MCF 10A (cell line): ENCODE measurements around the gene HSD3B2. TPM values are rescaled to one million over a fixed set of nuclear protein-coding genes. Genes with fewer than 3 reads are reported as not detected.

ENCODE experiments used
- BruUV-seq: library from RNA; stranded (reverse); fragments of 400-500 nt; replicated peaks from 2 replicates; lab custom pipeline; 2021; lab: Mats Ljungman, UMichigan
- CTCF ChIA-PET: fragments of 300-600 bp; sonication (Branson Sonifier 250); formaldehyde crosslinking; extraction: SDS; loops from one replicate; lab custom pipeline; 2021; ENCODE audit warnings: antibody characterized with exemption, inconsistent platforms; lab: Yijun Ruan, JAX
- POLR2A ChIA-PET: fragments of 300-600, 350-650 bp; sonication (Branson Sonifier 250); formaldehyde crosslinking; extraction: SDS; loops from one replicate; lab custom pipeline; 2020; ENCODE audit warnings: antibody characterized with exemption, inconsistent platforms; lab: Yijun Ruan, JAX
- DNase-seq: peaks from one replicate; pipeline ENCODE4 v3.0.0-alpha.2; 2018; ENCODE audit not compliant: unreplicated experiment
- H3K27ac Mint-ChIP-seq: one replicate; pipeline ENCODE4 v1.8.0; 2022; ENCODE audit warnings: mild to moderate bottlenecking, low read depth, mixed read lengths; ENCODE audit not compliant: unreplicated experiment
- H3K27me3 Mint-ChIP-seq: one replicate; pipeline ENCODE4 v1.8.0; 2022; ENCODE audit warnings: mixed read lengths; ENCODE audit not compliant: insufficient read depth, unreplicated experiment
- H3K36me3 Mint-ChIP-seq: one replicate; pipeline ENCODE4 v1.8.0; 2022; ENCODE audit warnings: mild to moderate bottlenecking, moderate library complexity, mixed read lengths; ENCODE audit not compliant: insufficient read depth, unreplicated experiment
- H3K4me1 Mint-ChIP-seq: one replicate; pipeline ENCODE4 v1.8.0; 2022; ENCODE audit warnings: mixed read lengths; ENCODE audit not compliant: insufficient read depth, unreplicated experiment
- H3K4me3 Mint-ChIP-seq: one replicate; pipeline ENCODE4 v1.8.0; 2022; ENCODE audit warnings: mild to moderate bottlenecking, moderate library complexity, mixed read lengths; ENCODE audit not compliant: unreplicated experiment
- H3K9me3 Mint-ChIP-seq: one replicate; pipeline ENCODE4 v1.8.0; 2022; ENCODE audit warnings: mixed read lengths; ENCODE audit not compliant: unreplicated experiment
- intact Hi-C: fragments of 100-400 bp; cut with micrococcal nuclease; formaldehyde crosslinking; loops from 2 replicates; pipeline ENCODE4 v1.14.1; 2022
- total RNA-seq: library from RNA; stranded (reverse); gene quantifications from 2 replicates; pipeline ENCODE4 v1.2.3, GENCODE V29; 2022
- TF ChIP-seq, protein P1 (sequence below): fragments of 200-600 bp; IDR thresholded peaks from one replicate; pipeline ENCODE4 v1.8.0; 2022; ENCODE audit warnings: antibody characterized with exemption, mild to moderate bottlenecking; ENCODE audit not compliant: unreplicated experiment

Gene HSD3B2
- total RNA-seq, 1 experiment from 2014 or later, result not detected

DNA sequence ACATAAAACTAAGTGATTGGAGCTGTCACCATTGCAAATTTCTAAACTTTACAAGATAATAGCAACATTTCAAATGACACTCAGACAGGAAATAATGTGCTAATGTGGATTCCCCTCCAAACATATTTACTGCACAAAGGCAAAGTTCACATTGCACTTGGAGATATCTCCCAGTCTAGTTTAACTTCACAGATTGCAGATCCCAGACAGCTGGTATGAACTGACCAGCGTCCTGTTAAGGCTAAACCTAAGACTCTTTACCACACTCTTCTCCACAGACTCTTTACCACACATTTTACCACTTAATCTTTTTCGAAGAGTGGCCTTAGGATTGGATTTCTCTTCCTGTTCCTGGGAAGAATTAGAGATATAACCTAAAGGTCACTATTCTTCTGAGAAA, 51.5 kb downstream of the HSD3B2 start:
- intact Hi-C loops, result no loop called here
- H3K27ac Mint-ChIP-seq, result no peak overlapping the region
- no peak for DNase-seq
- no TSS peak for BruUV-seq
- H3K4me3 Mint-ChIP-seq, result no peak overlapping the region
- CTCF ChIA-PET, result interaction anchor here (0.8 to 2.5 kb wide), 2 partner anchors 9 to 20 kb away, joined by 4 to 15 read pairs; no protein-coding TSS in a partner anchor
- POLR2A ChIA-PET, result interaction anchor here (0.9 to 1.0 kb wide), 2 partner anchors 18 to 28 kb away, joined by 3 read pairs; no protein-coding TSS in a partner anchor
- no peaks in the 10 kb centered on the region for H3K9me3 Mint-ChIP-seq
- H3K27me3 Mint-ChIP-seq, result peaks cover 12% of the 10 kb centered on the region
- TF ChIP-seq, protein P1, sequence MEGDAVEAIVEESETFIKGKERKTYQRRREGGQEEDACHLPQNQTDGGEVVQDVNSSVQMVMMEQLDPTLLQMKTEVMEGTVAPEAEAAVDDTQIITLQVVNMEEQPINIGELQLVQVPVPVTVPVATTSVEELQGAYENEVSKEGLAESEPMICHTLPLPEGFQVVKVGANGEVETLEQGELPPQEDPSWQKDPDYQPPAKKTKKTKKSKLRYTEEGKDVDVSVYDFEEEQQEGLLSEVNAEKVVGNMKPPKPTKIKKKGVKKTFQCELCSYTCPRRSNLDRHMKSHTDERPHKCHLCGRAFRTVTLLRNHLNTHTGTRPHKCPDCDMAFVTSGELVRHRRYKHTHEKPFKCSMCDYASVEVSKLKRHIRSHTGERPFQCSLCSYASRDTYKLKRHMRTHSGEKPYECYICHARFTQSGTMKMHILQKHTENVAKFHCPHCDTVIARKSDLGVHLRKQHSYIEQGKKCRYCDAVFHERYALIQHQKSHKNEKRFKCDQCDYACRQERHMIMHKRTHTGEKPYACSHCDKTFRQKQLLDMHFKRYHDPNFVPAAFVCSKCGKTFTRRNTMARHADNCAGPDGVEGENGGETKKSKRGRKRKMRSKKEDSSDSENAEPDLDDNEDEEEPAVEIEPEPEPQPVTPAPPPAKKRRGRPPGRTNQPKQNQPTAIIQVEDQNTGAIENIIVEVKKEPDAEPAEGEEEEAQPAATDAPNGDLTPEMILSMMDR, result no peak
- H3K4me1 Mint-ChIP-seq, result peaks cover 21% of the 10 kb centered on the region
- no peaks in the 10 kb centered on the region for H3K36me3 Mint-ChIP-seq

DNA sequence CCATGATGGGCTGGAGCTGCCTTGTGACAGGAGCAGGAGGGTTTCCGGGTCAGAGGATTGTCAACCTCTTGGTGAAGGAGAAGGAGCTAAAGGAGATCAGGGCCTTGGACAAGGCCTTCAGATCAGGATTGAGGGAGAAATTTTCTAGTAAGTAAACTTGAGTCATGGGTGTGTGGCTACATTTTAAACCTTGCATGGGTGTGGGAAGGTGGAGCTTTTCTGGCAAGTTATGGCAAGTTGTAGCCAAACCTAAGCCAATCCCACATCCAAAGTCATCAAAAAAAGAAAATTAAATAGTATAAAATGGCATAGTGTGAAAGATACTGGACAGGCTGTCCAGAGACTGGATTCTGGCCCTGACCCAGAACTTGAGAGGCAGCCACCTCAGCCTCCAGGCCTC, 52.3 kb downstream of the HSD3B2 start:
- TF ChIP-seq, protein P1, result no peak
- BruUV-seq, result no TSS peak
- peaks cover 19% of the 10 kb centered on the region for H3K27me3 Mint-ChIP-seq
- no peaks in the 10 kb centered on the region for H3K9me3 Mint-ChIP-seq
- no peak overlapping the region for H3K4me3 Mint-ChIP-seq
- intact Hi-C loops, result no loop called here
- no peak overlapping the region for H3K27ac Mint-ChIP-seq
- peaks cover 21% of the 10 kb centered on the region for H3K4me1 Mint-ChIP-seq
- DNase-seq, result no peak
- no peaks in the 10 kb centered on the region for H3K36me3 Mint-ChIP-seq
- ChIA-PET POLR2A (interaction anchor here (0.6 to 1.0 kb wide), 4 partner anchors 18 to 1316 kb away, joined by 3 read pairs; no protein-coding TSS in a partner anchor), CTCF (interaction anchor here (0.8 to 2.5 kb wide), 2 partner anchors 9 to 21 kb away, joined by 4 to 15 read pairs; no protein-coding TSS in a partner anchor)

DNA sequence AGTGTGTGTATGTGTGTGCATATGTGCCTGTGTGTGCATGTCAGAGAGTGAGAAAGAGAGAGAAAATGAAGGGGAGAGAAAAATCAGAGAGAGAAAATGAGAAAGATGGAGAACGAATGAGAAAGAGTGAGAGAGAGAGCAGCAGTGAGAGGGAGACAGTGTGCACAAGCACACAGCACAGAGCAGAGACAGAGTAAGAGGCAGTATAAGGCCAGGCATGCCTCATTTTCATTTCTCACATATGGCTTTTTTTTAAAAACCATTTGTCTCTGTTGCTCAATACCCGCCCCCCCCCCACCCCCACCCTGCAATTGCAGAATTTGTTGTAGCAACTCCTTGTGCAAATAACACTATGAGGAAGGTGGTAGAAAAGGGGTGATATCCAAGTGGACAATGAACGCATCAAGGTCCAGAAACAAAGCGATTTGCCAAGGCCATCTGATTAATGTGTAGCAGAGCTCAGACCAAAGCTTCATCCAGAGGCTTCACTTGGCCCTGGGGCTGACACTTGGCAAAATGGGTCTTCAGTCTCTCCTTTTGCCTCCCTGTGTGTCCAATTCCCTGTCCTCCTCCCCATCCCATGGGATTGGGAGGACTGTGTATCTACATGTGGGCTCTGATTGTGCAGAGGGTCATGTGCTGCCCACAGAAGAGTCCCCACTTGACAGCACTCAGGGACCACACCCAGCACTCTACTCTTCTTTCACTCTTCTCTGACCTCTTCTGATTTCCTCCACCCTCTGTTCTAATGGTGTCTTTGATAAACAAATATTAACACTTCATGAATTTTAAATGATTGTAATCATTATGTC, 53.1 kb downstream of the HSD3B2 start:
- TF ChIP-seq, protein P1, result no peak
- peaks cover 21% of the 10 kb centered on the region for H3K4me1 Mint-ChIP-seq
- H3K36me3 Mint-ChIP-seq, result no peaks in the 10 kb centered on the region
- CTCF ChIA-PET, result interaction anchor here (2.5 kb wide), 1 partner anchor 8 kb away, joined by 15 read pairs; no protein-coding TSS in a partner anchor
- no peak overlapping the region for H3K27ac Mint-ChIP-seq
- H3K4me3 Mint-ChIP-seq, result no peak overlapping the region
- intact Hi-C loops, result no loop called here
- no peak for DNase-seq
- no peaks in the 10 kb centered on the region for H3K9me3 Mint-ChIP-seq
- peaks cover 23% of the 10 kb centered on the region for H3K27me3 Mint-ChIP-seq
- POLR2A ChIA-PET, result interaction anchor here (0.7 kb wide), 1 partner anchor 1133 kb away, joined by 3 read pairs; no protein-coding TSS in a partner anchor
- BruUV-seq, result no TSS peak

DNA sequence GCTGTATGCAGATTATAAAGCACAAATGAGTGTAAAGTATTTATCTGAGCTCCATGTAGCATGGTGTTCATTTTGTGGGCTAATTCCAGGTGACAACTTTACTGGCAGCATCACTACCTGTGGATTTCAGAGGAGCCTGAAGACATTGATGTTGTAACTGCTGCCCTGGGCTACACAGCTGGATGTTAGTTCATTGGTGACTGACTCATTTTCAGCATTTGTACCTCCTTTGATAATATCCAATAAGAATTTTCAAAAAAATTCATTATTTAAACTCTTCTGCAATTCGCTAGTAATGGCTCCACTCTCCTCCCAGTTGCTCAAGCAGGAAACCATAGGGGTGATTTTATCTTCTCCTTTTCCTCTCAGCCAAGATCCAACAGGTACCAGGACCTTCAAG, 54.8 kb downstream of the HSD3B2 start:
- ChIA-PET CTCF (no interaction called here), POLR2A (interaction anchor here (0.6 kb wide), 1 partner anchor 279 kb away, joined by 3 read pairs; no protein-coding TSS in a partner anchor)
- BruUV-seq, result no TSS peak
- Mint-ChIP-seq H3K9me3 (no peaks in the 10 kb centered on the region), H3K4me1 (peaks cover 21% of the 10 kb centered on the region), H3K27me3 (peaks cover 23% of the 10 kb centered on the region), H3K4me3 (no peak overlapping the region), H3K27ac (no peak overlapping the region), H3K36me3 (no peaks in the 10 kb centered on the region)
- intact Hi-C loops, result no loop called here
- DNase-seq, result no peak
- TF ChIP-seq, protein P1, result no peak
